Measurements from ENCODE around the gene DNAJC25. TPM values are rescaled to one million over a fixed set of nuclear protein-coding genes. Genes with fewer than 3 reads are reported as not detected.

DNAJC25 gene
- total and polyA plus RNA-seq, 2 of the 8 experiments (the other 6 are each of a cell fraction or from before 2014, with no cell fraction given), result 2.7 to 6.2 TPM

GRCh38 chr9:111678293-111678692, 47.2 kb downstream of the DNAJC25 start (continued):
- TF ChIP-seq SP2 (IDR thresholded peaks at IDR 0.05; ENCODE audit: low read length) (no peak), RFX5 (IDR thresholded peaks at IDR 0.05; ENCODE audit: borderline replicate concordance, low read depth, low read length) (no peak)
